GM06990 (cell line): ENCODE measurements around the gene STXBP6.

Experiments used
- DNase-seq: peaks from one replicate; pipeline ENCODE4 v3.0.0-alpha.2; 2011; ENCODE audit not compliant: insufficient read length; ENCODE audit errors: extremely low read depth
- H3K27me3 ChIP-seq: replicated peaks from 2 replicates; pipeline ENCODE4 v1.6.0; 2011; ENCODE audit warnings: low read length; ENCODE audit not compliant: control insufficient read depth, insufficient read depth
- H3K36me3 ChIP-seq: 2 replicates; pipeline ENCODE4 v1.5.1; 2011; ENCODE audit warnings: low read length; ENCODE audit not compliant: control insufficient read depth, insufficient read depth
- H3K4me3 ChIP-seq: replicated peaks from 2 replicates; pipeline ENCODE4 v1.5.1; 2011; ENCODE audit warnings: low read depth, mild to moderate bottlenecking, control low read depth, low read length
- TF ChIP-seq, protein P1 (sequence below): IDR thresholded peaks from 2 replicates; pipeline ENCODE4 v1.5.1; 2011; ENCODE audit warnings: low read length, control low read depth, mild to moderate bottlenecking, inconsistent platforms; ENCODE audit not compliant: insufficient read depth, poor library complexity, severe bottlenecking

STXBP6 gene

DNA sequence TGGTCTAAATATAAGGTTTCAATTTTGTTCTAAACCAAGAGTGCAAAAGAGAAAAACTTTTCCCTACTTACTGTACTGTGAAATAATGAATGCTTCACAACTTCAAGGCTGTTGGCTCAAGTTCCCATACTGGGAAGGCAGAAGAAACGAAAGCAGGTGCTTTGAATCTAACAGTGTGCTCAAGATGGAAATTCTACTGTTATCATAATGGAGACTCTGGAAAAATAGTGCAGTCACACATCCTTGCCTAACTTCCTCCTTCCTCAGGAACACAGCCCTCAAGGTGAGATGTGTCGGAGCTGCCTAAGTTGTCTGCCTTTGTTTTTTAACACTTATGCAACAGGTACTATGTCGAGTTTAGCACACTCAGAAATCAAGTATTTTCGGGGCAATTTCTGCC lies 131.1 kb downstream of the STXBP6 start:
- Histone ChIP-seq H3K4me3 (no peak overlapping the region), H3K36me3 (no peaks in the 10 kb centered on the region), H3K27me3 (no peaks in the 10 kb centered on the region)
- TF ChIP-seq, protein P1, sequence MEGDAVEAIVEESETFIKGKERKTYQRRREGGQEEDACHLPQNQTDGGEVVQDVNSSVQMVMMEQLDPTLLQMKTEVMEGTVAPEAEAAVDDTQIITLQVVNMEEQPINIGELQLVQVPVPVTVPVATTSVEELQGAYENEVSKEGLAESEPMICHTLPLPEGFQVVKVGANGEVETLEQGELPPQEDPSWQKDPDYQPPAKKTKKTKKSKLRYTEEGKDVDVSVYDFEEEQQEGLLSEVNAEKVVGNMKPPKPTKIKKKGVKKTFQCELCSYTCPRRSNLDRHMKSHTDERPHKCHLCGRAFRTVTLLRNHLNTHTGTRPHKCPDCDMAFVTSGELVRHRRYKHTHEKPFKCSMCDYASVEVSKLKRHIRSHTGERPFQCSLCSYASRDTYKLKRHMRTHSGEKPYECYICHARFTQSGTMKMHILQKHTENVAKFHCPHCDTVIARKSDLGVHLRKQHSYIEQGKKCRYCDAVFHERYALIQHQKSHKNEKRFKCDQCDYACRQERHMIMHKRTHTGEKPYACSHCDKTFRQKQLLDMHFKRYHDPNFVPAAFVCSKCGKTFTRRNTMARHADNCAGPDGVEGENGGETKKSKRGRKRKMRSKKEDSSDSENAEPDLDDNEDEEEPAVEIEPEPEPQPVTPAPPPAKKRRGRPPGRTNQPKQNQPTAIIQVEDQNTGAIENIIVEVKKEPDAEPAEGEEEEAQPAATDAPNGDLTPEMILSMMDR: no peak
- no peak for DNase-seq

DNA sequence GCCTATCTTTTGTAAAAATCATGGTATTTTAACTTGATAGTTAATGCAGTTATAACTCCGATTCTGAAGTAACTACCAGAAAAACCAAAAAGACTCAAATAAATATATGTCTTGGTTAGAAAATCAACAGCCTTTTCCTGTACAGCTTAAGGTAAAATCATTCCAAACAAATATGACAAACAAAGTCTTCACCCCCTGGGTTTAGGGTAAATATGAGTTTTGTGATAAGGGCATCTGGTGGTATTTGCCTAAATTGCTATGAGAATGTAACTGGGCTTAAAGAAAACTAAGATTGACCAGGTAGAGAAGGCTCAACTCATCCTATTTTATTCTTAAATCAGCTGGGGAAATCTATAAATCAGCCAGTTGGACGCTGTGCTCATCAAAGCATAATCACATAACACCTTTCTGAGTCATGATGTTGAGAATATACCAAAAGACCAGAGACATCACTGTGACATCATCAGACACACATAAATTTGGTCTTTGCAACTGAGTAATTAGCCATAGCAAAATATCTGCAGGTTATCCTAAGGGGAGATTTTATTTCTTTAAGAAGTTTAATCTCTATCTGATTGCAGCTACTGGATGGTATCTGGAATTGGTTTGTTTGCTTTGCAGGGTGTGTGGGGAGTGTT lies 133.9 kb downstream of the STXBP6 start:
- TF ChIP-seq, protein P1: no peak
- Histone ChIP-seq H3K4me3 (no peak overlapping the region), H3K36me3 (no peaks in the 10 kb centered on the region), H3K27me3 (no peaks in the 10 kb centered on the region)
- DNase-seq: no peak

DNA sequence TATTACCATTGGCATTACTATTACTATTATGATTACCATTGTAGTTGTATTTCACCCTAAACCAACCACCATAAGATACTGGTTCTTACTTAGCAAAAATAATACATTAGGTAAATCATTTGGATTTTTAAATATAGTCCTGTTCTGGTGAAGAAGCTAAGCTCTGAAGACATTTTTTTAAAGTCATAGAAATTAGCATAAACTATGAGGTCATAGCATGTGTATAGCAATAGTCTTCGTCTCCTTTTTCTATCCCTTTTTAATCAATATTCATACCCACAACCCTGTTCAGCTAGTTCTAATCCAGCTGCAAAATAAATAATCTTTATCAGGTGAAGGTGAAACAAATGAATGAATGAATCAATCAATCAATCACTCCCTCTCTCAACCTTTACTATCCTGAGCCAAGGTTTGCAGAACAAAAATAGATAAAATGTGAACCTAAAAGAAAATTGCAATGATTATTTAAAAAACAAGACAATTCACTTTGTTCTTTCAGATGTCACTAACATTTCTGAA lies 134.5 kb downstream of the STXBP6 start:
- no peak overlapping the region for H3K4me3 ChIP-seq
- H3K27me3 ChIP-seq: no peaks in the 10 kb centered on the region
- no peak for DNase-seq
- TF ChIP-seq, protein P1: no peak
- no peaks in the 10 kb centered on the region for H3K36me3 ChIP-seq

DNA sequence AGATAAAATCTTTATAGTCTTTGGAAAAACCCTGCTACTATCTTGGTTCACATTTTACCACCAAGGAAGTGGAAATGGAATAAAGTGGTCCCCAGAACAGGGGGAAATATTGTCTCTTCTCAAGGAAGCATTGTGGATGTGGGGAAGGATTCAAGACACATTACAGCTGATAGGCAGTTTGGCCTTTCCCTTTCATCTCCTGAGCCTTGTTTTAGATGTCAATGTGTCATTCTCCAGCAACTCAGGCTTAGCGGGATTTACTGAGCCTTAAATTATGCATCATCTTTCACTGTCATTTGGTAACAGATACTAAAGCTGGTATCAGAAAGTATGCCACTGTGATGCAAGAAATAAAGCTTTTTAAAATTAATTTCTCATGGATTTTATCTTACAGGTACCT lies 136.2 kb downstream of the STXBP6 start:
- Histone ChIP-seq H3K4me3 (no peak overlapping the region), H3K36me3 (no peaks in the 10 kb centered on the region), H3K27me3 (no peaks in the 10 kb centered on the region)
- no peak for DNase-seq
- TF ChIP-seq, protein P1: no peak

DNA sequence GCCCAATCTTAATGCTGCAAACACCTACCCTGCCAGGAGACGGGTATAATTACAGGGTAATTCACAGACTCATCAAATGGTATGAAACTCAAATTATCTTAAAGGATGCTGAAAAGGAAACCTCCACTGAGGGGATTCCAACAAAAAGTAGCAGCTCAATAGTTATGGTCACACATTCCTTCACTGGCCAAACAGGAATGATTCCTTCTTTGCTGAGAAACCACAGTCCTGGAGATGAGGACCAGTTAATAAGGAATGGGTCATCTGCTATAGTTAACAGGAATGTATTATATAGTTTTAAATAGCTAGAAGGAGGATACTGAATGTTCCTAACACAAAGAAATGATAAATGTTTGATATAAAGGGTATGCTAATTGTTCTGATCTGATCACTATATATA lies 136.9 kb downstream of the STXBP6 start:
- Histone ChIP-seq H3K27me3 (no peaks in the 10 kb centered on the region), H3K36me3 (no peaks in the 10 kb centered on the region), H3K4me3 (no peak overlapping the region)
- TF ChIP-seq, protein P1: no peak
- no peak for DNase-seq
